Liver (tissue), 3 donors: Measurements from ENCODE around the gene CCDC51.

ENCODE experiments used
- FOXA1 ChIP-seq: IDR thresholded peaks from 2 replicates; pipeline ENCODE4 v1.6.1; 2016; ENCODE audit warnings: antibody characterized with exemption
- GABPA ChIP-seq, 2 donors: IDR thresholded peaks in 1 of 2; conservative IDR thresholded peaks in 1 of 2; 2 replicates each; pipeline ENCODE4 v1.6.1; 2016; ENCODE audit warnings: antibody characterized with exemption in 2 of 2, mild to moderate bottlenecking in 1 of 2, moderate library complexity in 1 of 2
- HNF4G ChIP-seq: IDR thresholded peaks from 2 replicates; pipeline ENCODE4 v1.6.1; 2016; ENCODE audit warnings: antibody characterized with exemption
- RAD21 ChIP-seq, 2 donors: IDR thresholded peaks; 2 replicates each; pipeline ENCODE4 v1.6.1; 2016; ENCODE audit warnings: antibody characterized with exemption in 2 of 2, mild to moderate bottlenecking in 2 of 2
- RXRA ChIP-seq, 2 donors: IDR thresholded peaks; 2 replicates each; pipeline ENCODE4 v1.6.1; 2017 to 2018; ENCODE audit warnings: antibody characterized with exemption in 2 of 2, mild to moderate bottlenecking in 1 of 2
- SP1 ChIP-seq: IDR thresholded peaks from 2 replicates; pipeline ENCODE4 v1.6.1; 2018; ENCODE audit warnings: antibody characterized with exemption, mild to moderate bottlenecking
- TAF1 ChIP-seq: conservative IDR thresholded peaks from 2 replicates; pipeline ENCODE4 v1.6.1; 2016; ENCODE audit warnings: antibody characterized with exemption, mild to moderate bottlenecking
- TF ChIP-seq, protein P1 (sequence below): fragments of 150-350 bp; IDR thresholded peaks from 2 replicates; pipeline ENCODE4 v1.5.1; 2017; ENCODE audit warnings: improper control_type of control experiment, low read depth, low read length; ENCODE audit not compliant: missing input control
- TF ChIP-seq, protein P2 (sequence below): IDR thresholded peaks from 2 replicates; pipeline ENCODE4 v1.6.1; 2016; ENCODE audit warnings: antibody characterized with exemption
- donor health status: healthy.
- donor health status: healthy.

DNA sequence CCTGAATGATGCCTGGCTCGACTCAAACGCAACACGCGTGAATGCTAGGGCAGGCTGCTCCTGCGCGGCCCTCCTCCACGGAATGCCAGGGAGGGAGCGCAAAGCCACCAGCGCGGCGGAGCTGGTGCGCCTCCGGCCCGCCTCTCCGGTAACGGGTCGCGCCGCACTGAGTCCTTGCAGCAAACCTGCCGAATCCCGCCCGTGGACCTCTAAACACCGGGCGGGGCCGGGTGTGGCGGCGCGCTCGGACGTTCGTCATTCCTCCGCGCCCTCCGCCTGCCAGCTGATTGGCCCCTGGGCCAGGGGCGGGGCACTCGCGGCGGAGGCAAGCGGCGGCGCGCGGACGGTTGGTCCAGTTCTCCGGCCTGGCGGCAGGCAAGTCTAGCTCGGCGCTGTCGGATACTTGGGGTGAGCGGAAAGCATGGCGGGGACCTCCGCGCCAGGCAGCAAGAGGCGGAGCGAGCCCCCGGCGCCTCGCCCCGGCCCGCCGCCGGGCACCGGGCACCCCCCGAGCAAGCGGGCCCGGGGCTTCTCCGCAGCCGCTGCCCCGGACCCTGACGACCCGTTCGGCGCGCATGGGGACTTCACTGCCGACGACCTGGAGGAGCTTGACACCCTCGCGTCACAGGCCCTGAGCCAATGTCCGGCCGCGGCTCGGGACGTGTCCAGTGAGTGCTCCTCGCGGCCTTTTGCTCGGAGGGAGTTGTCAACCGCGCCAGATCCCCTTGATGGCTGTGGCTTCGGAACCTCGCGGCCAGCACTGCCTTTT is 6.7 kb upstream of the CCDC51 start, which contains the start of gene ATRIP:
- TF ChIP-seq TAF1, result no peak
- TF ChIP-seq, protein P1, sequence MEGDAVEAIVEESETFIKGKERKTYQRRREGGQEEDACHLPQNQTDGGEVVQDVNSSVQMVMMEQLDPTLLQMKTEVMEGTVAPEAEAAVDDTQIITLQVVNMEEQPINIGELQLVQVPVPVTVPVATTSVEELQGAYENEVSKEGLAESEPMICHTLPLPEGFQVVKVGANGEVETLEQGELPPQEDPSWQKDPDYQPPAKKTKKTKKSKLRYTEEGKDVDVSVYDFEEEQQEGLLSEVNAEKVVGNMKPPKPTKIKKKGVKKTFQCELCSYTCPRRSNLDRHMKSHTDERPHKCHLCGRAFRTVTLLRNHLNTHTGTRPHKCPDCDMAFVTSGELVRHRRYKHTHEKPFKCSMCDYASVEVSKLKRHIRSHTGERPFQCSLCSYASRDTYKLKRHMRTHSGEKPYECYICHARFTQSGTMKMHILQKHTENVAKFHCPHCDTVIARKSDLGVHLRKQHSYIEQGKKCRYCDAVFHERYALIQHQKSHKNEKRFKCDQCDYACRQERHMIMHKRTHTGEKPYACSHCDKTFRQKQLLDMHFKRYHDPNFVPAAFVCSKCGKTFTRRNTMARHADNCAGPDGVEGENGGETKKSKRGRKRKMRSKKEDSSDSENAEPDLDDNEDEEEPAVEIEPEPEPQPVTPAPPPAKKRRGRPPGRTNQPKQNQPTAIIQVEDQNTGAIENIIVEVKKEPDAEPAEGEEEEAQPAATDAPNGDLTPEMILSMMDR, result no peak
- TF ChIP-seq HNF4G, result no peak
- TF ChIP-seq RAD21 (IDR thresholded peaks at IDR 0.05), result peak in 1 of 2 donors; percentile 15
- TF ChIP-seq RXRA (IDR thresholded peaks at IDR 0.05), result peak; percentile 56 to 59
- TF ChIP-seq, protein P2, sequence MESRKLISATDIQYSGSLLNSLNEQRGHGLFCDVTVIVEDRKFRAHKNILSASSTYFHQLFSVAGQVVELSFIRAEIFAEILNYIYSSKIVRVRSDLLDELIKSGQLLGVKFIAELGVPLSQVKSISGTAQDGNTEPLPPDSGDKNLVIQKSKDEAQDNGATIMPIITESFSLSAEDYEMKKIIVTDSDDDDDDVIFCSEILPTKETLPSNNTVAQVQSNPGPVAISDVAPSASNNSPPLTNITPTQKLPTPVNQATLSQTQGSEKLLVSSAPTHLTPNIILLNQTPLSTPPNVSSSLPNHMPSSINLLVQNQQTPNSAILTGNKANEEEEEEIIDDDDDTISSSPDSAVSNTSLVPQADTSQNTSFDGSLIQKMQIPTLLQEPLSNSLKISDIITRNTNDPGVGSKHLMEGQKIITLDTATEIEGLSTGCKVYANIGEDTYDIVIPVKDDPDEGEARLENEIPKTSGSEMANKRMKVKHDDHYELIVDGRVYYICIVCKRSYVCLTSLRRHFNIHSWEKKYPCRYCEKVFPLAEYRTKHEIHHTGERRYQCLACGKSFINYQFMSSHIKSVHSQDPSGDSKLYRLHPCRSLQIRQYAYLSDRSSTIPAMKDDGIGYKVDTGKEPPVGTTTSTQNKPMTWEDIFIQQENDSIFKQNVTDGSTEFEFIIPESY, result no peak
- TF ChIP-seq FOXA1, result no peak
- peak; percentile 80 for TF ChIP-seq SP1
- peak in 1 of 2 donors; percentile 85 for TF ChIP-seq GABPA (IDR thresholded peaks at IDR 0.05 in 1 of 2, conservative IDR thresholded peaks at IDR 0.05 in 1 of 2)
